Activated CD4-positive, alpha-beta memory T cell treated with anti-CD3 and anti-CD28 coated beads for 36 hours (primary cell): ENCODE results near the gene FTO. TPM values are rescaled to one million over a fixed set of nuclear protein-coding genes. Genes with fewer than 3 reads are reported as not detected.

Source experiments
- CTCF ChIA-PET: fragments of 350-600 bp; sonication (Branson Sonifier 250); formaldehyde crosslinking; loops from one replicate; lab custom pipeline; 2021; ENCODE audit warnings: antibody characterized with exemption, inconsistent platforms; lab: Charles Lee
- POLR2A ChIA-PET: fragments of 350-600 bp; sonication (Branson Sonifier 250); formaldehyde crosslinking; loops from one replicate; lab custom pipeline; 2021; ENCODE audit warnings: antibody characterized with exemption; lab: Charles Lee
- DNase-seq: peaks from one replicate; pipeline ENCODE4 v3.0.0-alpha.2; 2020
- H3K27ac Mint-ChIP-seq: one replicate; pipeline ENCODE4 v1.8.0; 2021; ENCODE audit warnings: mixed read lengths
- H3K27me3 Mint-ChIP-seq: one replicate; pipeline ENCODE4 v1.8.0; 2021; ENCODE audit warnings: mixed read lengths
- H3K36me3 Mint-ChIP-seq: one replicate; pipeline ENCODE4 v1.8.0; 2021; ENCODE audit warnings: mixed read lengths
- H3K4me1 Mint-ChIP-seq: one replicate; pipeline ENCODE4 v1.8.0; 2021; ENCODE audit warnings: low read depth, mixed read lengths
- H3K4me3 Mint-ChIP-seq: one replicate; pipeline ENCODE4 v1.8.0; 2021; ENCODE audit warnings: mild to moderate bottlenecking, mixed read lengths
- H3K9me3 Mint-ChIP-seq: one replicate; pipeline ENCODE4 v1.8.0; 2021; ENCODE audit warnings: mixed read lengths
- intact Hi-C: fragments of 100-400 bp; cut with micrococcal nuclease; formaldehyde crosslinking; loops from one replicate; pipeline ENCODE4 v1.15.1; 2023
- total RNA-seq, 2 experiments: library from RNA; stranded (reverse); gene quantifications; one replicate each; pipeline ENCODE4 v1.2.3, GENCODE V29; 2021

Gene FTO
- total RNA-seq, 2 experiments from 2014 or later, result 50.7 to 53.1 TPM

DNA sequence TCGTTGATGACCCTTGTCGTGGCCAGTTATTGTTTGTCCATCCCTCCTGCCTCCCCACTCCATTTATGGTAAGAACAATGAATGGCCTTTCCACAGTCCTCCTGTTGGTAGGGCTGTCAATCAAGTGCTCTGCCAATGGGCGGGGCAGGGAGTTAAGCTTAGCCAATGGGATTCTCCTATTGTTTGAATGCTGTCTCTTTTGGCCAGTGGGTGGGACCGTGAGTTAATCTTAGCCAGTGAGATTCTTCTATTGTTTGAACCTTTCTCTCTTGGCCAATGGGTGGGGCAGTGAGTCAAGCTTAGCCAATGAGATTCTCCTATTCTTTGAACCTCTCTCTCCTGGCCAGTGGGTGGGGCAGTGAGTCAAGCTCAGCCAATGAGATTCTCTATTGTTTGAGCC is 497.2 kb downstream of the FTO start:
- no peak overlapping the region for H3K4me3 Mint-ChIP-seq
- no peaks in the 10 kb centered on the region for H3K36me3 Mint-ChIP-seq
- intact Hi-C loops, result no loop called here
- H3K4me1 Mint-ChIP-seq, result no peaks in the 10 kb centered on the region
- ChIA-PET POLR2A (interaction anchor here (0.7 kb wide), 1 partner anchor 89 kb away, joined by 3 read pairs; no protein-coding TSS in a partner anchor), CTCF (no interaction called here)
- no peaks in the 10 kb centered on the region for H3K9me3 Mint-ChIP-seq
- DNase-seq, result no peak
- no peak overlapping the region for H3K27ac Mint-ChIP-seq
- peaks cover 2% of the 10 kb centered on the region for H3K27me3 Mint-ChIP-seq

Other genes with a start within 250 kb of the FTO start
- 10 to 100 TPM; 25.6 to 27.1 TPM for gene AKTIP, start 200.9 kb upstream of the FTO start, total RNA-seq
- gene RPGRIP1L, start 297 bp upstream of the FTO start, total RNA-seq, result 1 to 10 TPM; 6.2 to 6.5 TPM